ENCODE data around the gene SNX11.

Gene SNX11

GRCh38 chr17:48095611-48096010, 12.0 kb upstream of the SNX11 start:
- no peak for DNase-seq (ENCODE audit: low read depth in 2 of 2)

GRCh38 chr17:48100160-48100559, 7.4 kb upstream of the SNX11 start:
- peak; percentile 39 to 40 for DNase-seq (ENCODE audit: low read depth in 2 of 2)

GRCh38 chr17:48100591-48101011, 7.0 kb upstream of the SNX11 start:
- DNase-seq (ENCODE audit: low read depth in 2 of 2) = peak; percentile 20 to 37

GRCh38 chr17:48101012-48101720, 6.4 kb upstream of the SNX11 start, which contains the start of gene CBX1:
Gene CBX1 (minus strand): TSS chr17:48101478. CDS start chr17:48077004, 24,474 bp downstream.
- peak; percentile 85 to 87 for DNase-seq (ENCODE audit: low read depth in 2 of 2)

GRCh38 chr17:48102043-48102750, 5.4 kb upstream of the SNX11 start:
- no peak for DNase-seq (ENCODE audit: low read depth in 2 of 2)

GRCh38 chr17:48102798-48103715, 4.5 kb upstream of the SNX11 start:
- DNase-seq (ENCODE audit: low read depth in 2 of 2) = no peak

GRCh38 chr17:48104440-48104839, 3.1 kb upstream of the SNX11 start:
- DNase-seq (ENCODE audit: low read depth in 2 of 2) = no peak

GRCh38 chr17:48106802-48107136, 797 bp upstream of the SNX11 start:
- no peak for DNase-seq (ENCODE audit: low read depth in 2 of 2)

- DNase-seq (ENCODE audit: low read depth in 2 of 2) = no peak
Measured at GRCh38 chr17:48110761-48111160, 3.2 kb downstream of the SNX11 start.

GRCh38 chr17:48111937-48112241, 4.3 kb downstream of the SNX11 start:
- no peak for DNase-seq (ENCODE audit: low read depth in 2 of 2)

GRCh38 chr17:48113201-48113676, 5.7 kb downstream of the SNX11 start:
- no peak for DNase-seq (ENCODE audit: low read depth in 2 of 2)

- no peak for DNase-seq (ENCODE audit: low read depth in 2 of 2)
Measured at GRCh38 chr17:48121923-48122664, 14.5 kb downstream of the SNX11 start.

- no peak for DNase-seq (ENCODE audit: low read depth in 2 of 2)
Measured at GRCh38 chr17:48122665-48123045, 15.1 kb downstream of the SNX11 start.

GRCh38 chr17:48123111-48123510, 15.5 kb downstream of the SNX11 start:
- DNase-seq (ENCODE audit: low read depth in 2 of 2) = no peak

GRCh38 chr17:48123776-48124388, 16.3 kb downstream of the SNX11 start:
- no peak for DNase-seq (ENCODE audit: low read depth in 2 of 2)

GRCh38 chr17:48125829-48126531, 18.4 kb downstream of the SNX11 start:
- no peak for DNase-seq (ENCODE audit: low read depth in 2 of 2)

- DNase-seq (ENCODE audit: low read depth in 2 of 2) = no peak
Measured at GRCh38 chr17:48126532-48126850, 18.9 kb downstream of the SNX11 start.

GRCh38 chr17:48127371-48128051, 19.9 kb downstream of the SNX11 start:
- DNase-seq (ENCODE audit: low read depth in 2 of 2) = no peak

- DNase-seq (ENCODE audit: low read depth in 2 of 2) = no peak
Measured at GRCh38 chr17:48128400-48128799, 20.8 kb downstream of the SNX11 start.

- DNase-seq (ENCODE audit: low read depth in 2 of 2) = no peak
Measured at GRCh38 chr17:48129981-48130380, 22.4 kb downstream of the SNX11 start.
